Measurements from ENCODE around the gene IGFBP2.
"Not testable (repeated sequence)": the region's sequence is repeated elsewhere in the genome, so short reads cannot be mapped to it uniquely, and the experiment has no call there.

Gene IGFBP2

GRCh38 chr2:216632952-216633615, at the start of gene IGFBP2:
TSS of gene IGFBP2 (plus strand) at chr2:216633420. CDS start at chr2:216633524, 104 bp downstream.
- DNase-seq (ENCODE audit: low spot score in 2 of 2) = peak in 1 of 2 donors; percentile 6
- H3K9me3 Mint-ChIP-seq = no peaks in the 10 kb centered on the region
- H3K27ac Mint-ChIP-seq = no peak within 1 kb of the TSS
- H3K36me3 Mint-ChIP-seq = no peaks in the 10 kb centered on the region
- peaks cover 21% of the 10 kb centered on the region for H3K4me1 Mint-ChIP-seq
- ATAC-seq = peak; percentile 57
- H3K4me3 Mint-ChIP-seq = peak within 1 kb of the TSS; percentile 71

- ATAC-seq = no peak
- Mint-ChIP-seq H3K9me3 (no peaks in the 10 kb centered on the region), H3K36me3 (no peaks in the 10 kb centered on the region), H3K4me1 (no peaks in the 10 kb centered on the region), H3K4me3 (no peak overlapping the region), H3K27ac (no peak overlapping the region)
- no peak for DNase-seq (ENCODE audit: low spot score in 2 of 2)
These were observed 49.6 kb upstream of the IGFBP2 start for GRCh38 chr2:216583606-216584005.

GRCh38 chr2:216584112-216584511, 49.1 kb upstream of the IGFBP2 start:
- ATAC-seq (no peak), DNase-seq (ENCODE audit: low spot score in 2 of 2) (no peak)
- H3K4me3 Mint-ChIP-seq = no peak overlapping the region
- H3K9me3 Mint-ChIP-seq = no peaks in the 10 kb centered on the region
- no peaks in the 10 kb centered on the region for H3K36me3 Mint-ChIP-seq
- no peaks in the 10 kb centered on the region for H3K4me1 Mint-ChIP-seq
- H3K27ac Mint-ChIP-seq = no peak overlapping the region

DNA sequence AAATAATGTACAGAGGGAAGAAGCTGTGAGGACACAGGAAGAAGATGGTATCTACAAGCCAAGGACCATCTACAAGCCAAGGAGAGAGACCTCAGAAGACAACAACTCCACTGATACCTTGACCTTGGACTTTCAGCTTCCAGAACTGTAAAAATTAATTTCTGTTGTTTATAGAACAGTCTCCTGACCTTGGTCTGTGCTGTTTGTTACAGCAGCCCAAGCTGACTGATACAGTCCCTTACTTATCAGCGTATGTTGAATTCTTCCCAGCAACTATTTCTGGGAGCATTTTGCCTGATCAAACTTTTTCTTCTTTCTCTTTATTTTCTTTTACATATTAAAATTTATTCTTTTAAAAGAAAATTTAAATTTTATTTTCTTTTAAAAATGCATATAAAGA, 47.8 kb upstream of the IGFBP2 start:
- H3K4me3 Mint-ChIP-seq = no peak overlapping the region
- H3K4me1 Mint-ChIP-seq = no peaks in the 10 kb centered on the region
- no peak overlapping the region for H3K27ac Mint-ChIP-seq
- ATAC-seq = no peak
- DNase-seq (ENCODE audit: low spot score in 2 of 2) = no peak
- no peaks in the 10 kb centered on the region for H3K9me3 Mint-ChIP-seq
- H3K36me3 Mint-ChIP-seq = no peaks in the 10 kb centered on the region

GRCh38 chr2:216588861-216589710, 44.1 kb upstream of the IGFBP2 start:
- no peaks in the 10 kb centered on the region for H3K36me3 Mint-ChIP-seq
- DNase-seq (ENCODE audit: low spot score in 2 of 2) (no peak), ATAC-seq (no peak)
- no peak overlapping the region for H3K27ac Mint-ChIP-seq
- no peaks in the 10 kb centered on the region for H3K4me1 Mint-ChIP-seq
- H3K9me3 Mint-ChIP-seq = no peaks in the 10 kb centered on the region
- no peak overlapping the region for H3K4me3 Mint-ChIP-seq

DNA sequence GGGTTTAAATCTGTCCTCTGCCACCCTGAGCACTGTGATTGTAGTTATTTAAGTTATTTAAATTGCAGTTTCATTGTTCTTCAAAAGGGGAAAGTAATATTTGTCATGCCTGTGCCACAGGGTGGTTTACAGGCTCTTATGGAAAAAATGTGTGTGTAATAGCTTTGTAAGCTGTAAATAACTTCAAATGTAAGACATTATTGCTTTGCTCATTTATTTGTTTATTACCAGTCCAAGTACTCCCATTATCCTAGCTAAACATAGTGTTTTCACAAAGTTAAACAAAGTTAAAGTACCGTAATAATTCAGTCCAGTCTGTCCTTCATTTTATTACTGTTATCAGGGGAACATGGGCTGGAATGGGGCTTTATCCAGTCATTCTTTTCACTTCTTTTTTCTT, 43.4 kb upstream of the IGFBP2 start:
- DNase-seq (ENCODE audit: low spot score in 2 of 2) (no peak), ATAC-seq (no peak)
- Mint-ChIP-seq H3K36me3 (no peaks in the 10 kb centered on the region), H3K4me3 (no peak overlapping the region), H3K9me3 (no peaks in the 10 kb centered on the region), H3K4me1 (no peaks in the 10 kb centered on the region), H3K27ac (no peak overlapping the region)

DNA sequence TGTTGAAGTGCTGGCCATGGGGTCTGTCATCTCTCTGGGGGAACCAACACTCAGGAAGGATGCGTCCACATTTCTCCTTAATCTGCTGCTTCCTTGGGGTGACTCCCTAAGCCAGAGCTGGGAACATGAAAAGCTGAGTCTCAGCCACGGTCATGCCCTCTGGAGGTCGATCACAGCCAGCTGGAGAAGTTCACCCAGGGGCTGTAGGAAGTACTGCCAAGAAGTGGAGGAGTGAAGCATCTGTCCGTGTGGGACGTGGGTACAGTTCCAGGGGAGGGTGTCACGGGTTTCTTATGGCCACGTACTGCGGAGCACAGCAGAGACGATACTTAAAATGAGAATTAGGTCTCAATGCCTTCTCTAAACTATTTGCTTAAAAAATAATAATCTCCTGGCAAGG, 42.4 kb upstream of the IGFBP2 start:
- ATAC-seq = no peak
- Mint-ChIP-seq H3K27ac (no peak overlapping the region), H3K4me3 (no peak overlapping the region), H3K4me1 (no peaks in the 10 kb centered on the region), H3K9me3 (no peaks in the 10 kb centered on the region), H3K36me3 (no peaks in the 10 kb centered on the region)
- DNase-seq (ENCODE audit: low spot score in 2 of 2) = no peak

DNA sequence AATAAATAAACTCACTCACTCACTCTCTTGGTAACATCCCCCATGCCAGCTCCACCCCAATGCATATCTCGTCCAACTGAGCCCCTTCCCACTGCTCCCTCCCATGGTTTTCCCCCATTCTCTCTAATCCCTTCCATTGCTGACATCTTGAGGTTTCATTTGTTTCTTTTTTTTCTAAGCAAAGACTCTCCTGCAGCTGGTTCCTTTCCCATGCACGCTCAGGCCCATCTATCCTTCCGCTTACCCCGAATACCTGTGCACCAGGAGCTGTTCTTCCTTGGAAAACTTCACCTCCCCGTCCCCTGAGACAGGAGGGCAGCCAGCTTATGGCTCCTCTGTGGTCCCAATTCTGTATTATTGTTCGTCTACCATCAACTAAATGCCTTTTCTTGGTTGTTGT, 41.7 kb upstream of the IGFBP2 start:
- H3K4me1 Mint-ChIP-seq = no peaks in the 10 kb centered on the region
- no peaks in the 10 kb centered on the region for H3K36me3 Mint-ChIP-seq
- DNase-seq (ENCODE audit: low spot score in 2 of 2) (no peak), ATAC-seq (no peak)
- H3K9me3 Mint-ChIP-seq = no peaks in the 10 kb centered on the region
- no peak overlapping the region for H3K4me3 Mint-ChIP-seq
- no peak overlapping the region for H3K27ac Mint-ChIP-seq

GRCh38 chr2:216594081-216594480, 39.1 kb upstream of the IGFBP2 start:
- ATAC-seq = no peak
- Mint-ChIP-seq H3K36me3 (no peaks in the 10 kb centered on the region), H3K27ac (no peak overlapping the region), H3K4me1 (no peaks in the 10 kb centered on the region), H3K4me3 (no peak overlapping the region), H3K9me3 (no peaks in the 10 kb centered on the region)
- DNase-seq (ENCODE audit: low spot score in 2 of 2) = no peak

GRCh38 chr2:216596236-216596979, 36.8 kb upstream of the IGFBP2 start:
- no peaks in the 10 kb centered on the region for H3K4me1 Mint-ChIP-seq
- DNase-seq (ENCODE audit: low spot score in 2 of 2) (no peak), ATAC-seq (no peak)
- H3K9me3 Mint-ChIP-seq = no peaks in the 10 kb centered on the region
- no peak overlapping the region for H3K27ac Mint-ChIP-seq
- H3K4me3 Mint-ChIP-seq = no peak overlapping the region
- no peaks in the 10 kb centered on the region for H3K36me3 Mint-ChIP-seq

DNA sequence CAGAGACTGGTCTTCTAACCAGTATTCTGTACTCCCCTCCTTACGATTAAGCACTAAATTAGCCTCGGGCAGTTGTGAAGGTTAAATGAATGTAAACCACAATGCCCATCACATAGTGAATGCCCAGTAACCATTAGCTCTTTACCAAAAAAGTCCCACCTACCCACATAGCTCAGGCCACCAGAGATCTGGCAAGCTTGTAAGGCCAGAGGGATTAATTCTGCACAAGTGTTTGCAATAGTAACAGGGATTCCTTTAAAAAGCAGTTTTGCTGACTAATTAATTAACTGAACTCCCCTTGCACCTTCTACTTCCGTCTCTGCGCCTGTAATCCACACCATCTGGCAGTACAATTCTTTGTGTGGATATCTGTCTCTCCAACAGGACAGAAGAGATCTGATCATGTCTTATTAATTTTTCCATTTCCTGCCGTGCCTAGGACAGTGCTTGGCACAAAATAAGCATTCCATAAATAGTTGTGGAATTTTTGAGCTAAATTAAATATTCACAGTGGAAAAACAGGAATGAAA, 36.2 kb upstream of the IGFBP2 start:
- no peak for ATAC-seq
- H3K4me3 Mint-ChIP-seq = no peak overlapping the region

GRCh38 chr2:216597825-216598224, 35.4 kb upstream of the IGFBP2 start:
- not testable (repeated sequence) for ATAC-seq; H3K27ac Mint-ChIP-seq; H3K4me1 Mint-ChIP-seq; H3K36me3 Mint-ChIP-seq; H3K4me3 Mint-ChIP-seq; H3K9me3 Mint-ChIP-seq; DNase-seq (ENCODE audit: low spot score in 2 of 2)

More for the DNA sequence above, 36.2 kb upstream of the IGFBP2 start:
- DNase-seq (ENCODE audit: low spot score in 2 of 2) = no peak
- Mint-ChIP-seq H3K36me3 (no peaks in the 10 kb centered on the region), H3K4me1 (no peaks in the 10 kb centered on the region), H3K27ac (no peak overlapping the region), H3K9me3 (no peaks in the 10 kb centered on the region)

DNA sequence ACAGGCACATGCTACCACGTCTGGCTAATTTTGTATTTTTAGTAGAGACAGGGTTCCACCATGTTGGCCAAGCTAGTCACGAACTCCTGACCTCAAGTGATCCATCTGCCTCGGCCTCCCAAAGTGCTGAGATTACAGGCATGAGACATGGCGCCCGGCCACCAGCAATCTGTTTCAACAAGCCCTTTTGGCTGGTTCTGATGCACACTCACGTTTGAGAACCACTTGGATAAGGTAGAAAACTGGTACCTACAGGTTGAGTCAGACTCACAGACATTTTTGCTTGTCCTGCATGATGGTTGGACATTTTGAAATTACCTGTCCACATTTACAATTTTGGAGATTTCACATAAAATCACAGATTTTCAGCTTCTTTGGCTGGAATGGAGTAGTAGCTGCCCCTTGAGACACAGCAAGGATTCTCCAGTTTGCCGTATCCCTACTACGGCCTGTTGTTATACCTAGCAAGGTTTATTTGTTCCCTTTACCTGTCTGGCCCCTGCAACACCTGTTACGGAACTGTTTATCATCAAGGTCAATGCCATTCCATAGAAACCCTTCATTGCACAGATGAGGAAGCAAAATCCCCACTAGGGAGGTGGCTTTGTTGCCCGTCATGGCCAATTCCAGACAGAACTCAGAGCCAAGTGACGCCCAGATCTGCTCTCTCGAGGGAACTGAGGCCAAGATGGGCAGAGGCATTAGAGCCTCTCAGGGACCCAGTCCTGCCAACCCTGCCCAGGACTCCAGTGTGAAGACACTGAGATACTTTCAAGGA, 31.4 kb upstream of the IGFBP2 start:
- no peak overlapping the region for H3K4me3 Mint-ChIP-seq
- DNase-seq (ENCODE audit: low spot score in 2 of 2) = no peak
- no peak overlapping the region for H3K27ac Mint-ChIP-seq
- no peaks in the 10 kb centered on the region for H3K9me3 Mint-ChIP-seq
- peaks cover 7% of the 10 kb centered on the region for H3K36me3 Mint-ChIP-seq
- peaks cover 6% of the 10 kb centered on the region for H3K4me1 Mint-ChIP-seq
- no peak for ATAC-seq

- H3K27ac Mint-ChIP-seq = peak overlapping the region; percentile 58
- H3K4me1 Mint-ChIP-seq = peaks cover 20% of the 10 kb centered on the region
- peaks cover 9% of the 10 kb centered on the region for H3K36me3 Mint-ChIP-seq
- ATAC-seq (no peak), DNase-seq (ENCODE audit: low spot score in 2 of 2) (no peak)
- H3K9me3 Mint-ChIP-seq = peaks cover 3% of the 10 kb centered on the region
- H3K4me3 Mint-ChIP-seq = no peak overlapping the region
These were observed 30.0 kb upstream of the IGFBP2 start for GRCh38 chr2:216603010-216603883.
